ENCODE measurements around the gene SLC11A2. TPM values are rescaled to one million over a fixed set of nuclear protein-coding genes. Genes with fewer than 3 reads are reported as not detected.
A peak's percentile ranks its signal among the peaks of the same experiment; 100 is the strongest.

The SLC11A2 gene
- total and polyA plus RNA-seq, 4 donors: 11.1 to 97.2 (median 46.2) TPM

DNA sequence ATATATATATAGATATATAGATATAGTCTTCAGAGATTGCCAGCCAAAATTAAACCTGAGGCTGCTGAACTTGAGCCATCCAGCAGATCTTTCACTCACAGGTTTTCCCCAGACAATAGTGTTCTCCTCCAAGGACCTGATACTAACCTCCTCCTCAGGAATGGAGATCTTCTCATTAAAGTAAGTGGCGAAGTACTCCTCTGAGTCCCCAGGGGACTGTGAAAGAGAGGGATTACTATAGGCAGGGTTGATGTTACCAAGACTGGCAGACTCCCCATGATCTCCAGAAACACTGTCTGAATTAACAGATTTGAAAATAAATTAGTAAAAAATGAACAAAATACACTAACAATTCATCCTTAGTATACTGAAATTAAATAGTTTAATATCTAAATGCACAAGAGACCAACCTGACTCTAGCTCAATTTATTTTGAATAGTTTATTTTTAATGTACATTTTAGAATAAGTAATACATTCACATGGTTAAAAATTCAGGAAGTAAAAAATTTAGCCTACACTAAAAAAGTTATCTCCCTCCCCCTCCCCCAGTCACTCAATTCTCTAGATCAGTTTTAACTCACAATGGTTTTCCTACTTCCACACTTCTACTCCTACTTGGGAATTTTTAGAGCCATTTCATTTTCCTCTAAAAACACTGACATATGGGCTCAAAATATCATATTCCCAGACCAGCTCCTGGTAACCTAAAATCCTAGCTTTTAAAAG lies 17.7 kb downstream of the SLC11A2 start:
- Histone ChIP-seq H3K4me1 (ENCODE audit: control insufficient read depth in 1 of 2, insufficient read depth in 2 of 2, low read length in 2 of 2) (no peaks in the 10 kb centered on the region), H3K36me3 (ENCODE audit: control insufficient read depth in 1 of 2, insufficient read depth in 2 of 2, low read length in 1 of 2) (peaks cover 0 to 5% of the 10 kb centered on the region in 2 donors), H3K27ac (ENCODE audit: low read depth in 1 of 2, low read length in 2 of 2) (no peak overlapping the region), H3K4me3 (ENCODE audit: low read length in 2 of 2) (no peak overlapping the region), H3K27me3 (ENCODE audit: control insufficient read depth in 1 of 2, insufficient read depth in 2 of 2, low read length in 1 of 2) (no peaks in the 10 kb centered on the region), H3K9me3 (ENCODE audit: control insufficient read depth, low read length) (no peaks in the 10 kb centered on the region)
- no peak for DNase-seq
- WGBS, 2 donors: 97 to 100% methylated on average over 1 of the region's 1 CpG
- ATAC-seq (ENCODE audit: low FRiP score): no peak
- intact Hi-C loops (cut with DNase I): no loop called here

DNA sequence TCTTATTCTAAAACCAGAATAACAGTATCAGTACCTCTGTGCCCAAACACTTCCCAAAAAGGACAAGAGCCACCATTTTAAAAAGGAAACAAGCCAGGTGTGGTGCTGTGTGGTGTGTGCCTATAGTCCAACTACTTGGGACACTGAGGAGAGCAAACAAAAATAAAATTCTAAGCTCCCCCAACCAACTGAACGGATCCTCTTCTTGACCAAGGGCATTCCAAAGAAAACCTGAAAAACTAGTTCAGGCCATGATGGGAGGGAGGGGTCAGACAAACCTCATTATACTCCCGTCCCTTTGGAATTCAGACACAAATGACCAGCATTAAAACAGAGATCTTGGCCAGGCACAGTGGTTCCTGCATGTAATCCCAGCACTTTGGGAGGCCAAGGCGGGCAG lies 20.5 kb downstream of the SLC11A2 start:
- 86 to 89% methylated on average over 3 of the region's 3 CpGs for WGBS, 2 donors
- no peak overlapping the region for H3K27ac ChIP-seq (ENCODE audit: low read depth in 1 of 2, low read length in 2 of 2)
- H3K9me3 ChIP-seq (ENCODE audit: control insufficient read depth, low read length): no peaks in the 10 kb centered on the region
- H3K4me1 ChIP-seq (ENCODE audit: control insufficient read depth in 1 of 2, insufficient read depth in 2 of 2, low read length in 2 of 2): no peaks in the 10 kb centered on the region
- H3K36me3 ChIP-seq (ENCODE audit: control insufficient read depth in 1 of 2, insufficient read depth in 2 of 2, low read length in 1 of 2): peaks cover 0 to 5% of the 10 kb centered on the region in 2 donors
- DNase-seq (no peak), ATAC-seq (ENCODE audit: low FRiP score) (no peak)
- no peaks in the 10 kb centered on the region for H3K27me3 ChIP-seq (ENCODE audit: control insufficient read depth in 1 of 2, insufficient read depth in 2 of 2, low read length in 1 of 2)
- intact Hi-C loops (cut with DNase I): no loop called here
- no peak overlapping the region for H3K4me3 ChIP-seq (ENCODE audit: low read length in 2 of 2)

DNA sequence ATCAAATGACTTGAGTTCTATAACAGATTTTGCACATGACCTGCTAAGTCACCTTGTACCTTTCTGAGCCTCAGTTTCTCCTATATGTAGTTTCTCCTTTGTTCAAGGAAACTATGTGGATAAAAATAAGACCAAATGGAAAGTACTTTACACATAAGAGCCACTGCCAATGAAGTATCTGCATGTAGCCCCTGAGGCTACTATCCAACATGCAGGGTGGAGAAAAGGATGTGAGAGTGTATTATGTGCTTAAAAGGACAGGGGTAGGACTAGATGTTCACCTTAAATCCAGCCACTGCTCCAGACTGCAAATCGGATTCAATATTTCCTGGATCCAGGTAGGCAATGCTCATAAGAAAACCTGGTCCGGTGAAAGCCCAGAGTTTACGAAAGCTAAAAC lies 21.2 kb downstream of the SLC11A2 start:
- no peak for DNase-seq
- Histone ChIP-seq H3K4me1 (ENCODE audit: control insufficient read depth in 1 of 2, insufficient read depth in 2 of 2, low read length in 2 of 2) (no peaks in the 10 kb centered on the region), H3K27ac (ENCODE audit: low read depth in 1 of 2, low read length in 2 of 2) (no peak overlapping the region), H3K4me3 (ENCODE audit: low read length in 2 of 2) (no peak overlapping the region), H3K27me3 (ENCODE audit: control insufficient read depth in 1 of 2, insufficient read depth in 2 of 2, low read length in 1 of 2) (no peaks in the 10 kb centered on the region), H3K9me3 (ENCODE audit: control insufficient read depth, low read length) (no peaks in the 10 kb centered on the region), H3K36me3 (ENCODE audit: control insufficient read depth in 1 of 2, insufficient read depth in 2 of 2, low read length in 1 of 2) (peaks cover 3 to 9% of the 10 kb centered on the region in 2 donors)
- no peak for ATAC-seq (ENCODE audit: low FRiP score)
- WGBS, 2 donors: 96 to 97% methylated on average over 3 of the region's 3 CpGs
- intact Hi-C loops (cut with DNase I): no loop called here

DNA sequence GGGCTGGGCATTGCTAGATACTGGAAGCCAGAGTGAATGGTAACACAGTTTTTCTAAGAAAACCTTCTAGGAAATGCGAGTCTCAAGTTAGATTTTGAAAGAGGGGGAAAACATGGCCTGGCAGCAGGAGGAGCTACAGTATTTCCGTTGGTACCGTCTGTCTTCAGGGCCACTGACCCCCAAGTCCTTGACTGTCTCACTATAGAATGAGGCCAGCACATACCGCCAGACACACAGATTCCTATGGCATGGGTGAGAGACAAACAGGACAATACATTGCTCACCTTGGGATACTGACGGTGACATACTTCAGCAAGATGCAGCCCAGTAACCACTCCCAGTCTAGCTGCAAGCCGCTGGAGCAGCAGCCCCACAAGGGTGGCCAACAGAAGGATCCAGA lies 21.7 kb downstream of the SLC11A2 start:
- no peak overlapping the region for H3K27ac ChIP-seq (ENCODE audit: low read depth in 1 of 2, low read length in 2 of 2)

DNA sequence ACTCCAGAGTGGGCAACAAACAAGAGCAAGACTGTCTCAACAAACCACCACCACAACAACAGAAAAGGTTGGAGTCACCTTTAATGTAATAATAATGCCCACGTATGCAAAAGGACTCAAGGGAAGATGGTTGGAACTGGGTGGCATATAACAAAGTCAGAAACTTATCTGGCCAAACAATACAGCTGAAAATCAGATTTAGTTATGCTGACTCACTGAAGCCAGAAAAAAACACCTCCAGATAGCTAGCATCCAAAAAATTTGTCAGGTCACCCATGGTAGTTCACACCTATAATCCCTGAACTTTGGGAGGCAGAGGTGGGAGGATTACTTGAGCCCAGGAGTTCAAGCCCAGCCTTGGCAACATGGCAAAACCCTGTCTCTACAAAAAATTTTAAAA lies 24.4 kb downstream of the SLC11A2 start:
- intact Hi-C loops (cut with DNase I): no loop called here
- H3K36me3 ChIP-seq (ENCODE audit: control insufficient read depth in 1 of 2, insufficient read depth in 2 of 2, low read length in 1 of 2): peaks cover 3 to 14% of the 10 kb centered on the region in 2 donors
- WGBS, 2 donors: 59 to 68% methylated on average over 1 of the region's 1 CpG
- H3K4me1 ChIP-seq (ENCODE audit: control insufficient read depth in 1 of 2, insufficient read depth in 2 of 2, low read length in 2 of 2): no peaks in the 10 kb centered on the region
- no peak overlapping the region for H3K27ac ChIP-seq (ENCODE audit: low read depth in 1 of 2, low read length in 2 of 2)
- H3K9me3 ChIP-seq (ENCODE audit: control insufficient read depth, low read length): no peaks in the 10 kb centered on the region
- H3K4me3 ChIP-seq (ENCODE audit: low read length in 2 of 2): no peak overlapping the region
- ATAC-seq (ENCODE audit: low FRiP score): no peak
- H3K27me3 ChIP-seq (ENCODE audit: control insufficient read depth in 1 of 2, insufficient read depth in 2 of 2, low read length in 1 of 2): no peaks in the 10 kb centered on the region
- no peak for DNase-seq

More for the DNA sequence above, 21.7 kb downstream of the SLC11A2 start:
- no peak for DNase-seq
- 50 to 57% methylated on average over 6 of the region's 6 CpGs for WGBS, 2 donors
- intact Hi-C loops (cut with DNase I): no loop called here
- peaks cover 3 to 9% of the 10 kb centered on the region in 2 donors for H3K36me3 ChIP-seq (ENCODE audit: control insufficient read depth in 1 of 2, insufficient read depth in 2 of 2, low read length in 1 of 2)
- no peaks in the 10 kb centered on the region for H3K4me1 ChIP-seq (ENCODE audit: control insufficient read depth in 1 of 2, insufficient read depth in 2 of 2, low read length in 2 of 2)
- H3K27me3 ChIP-seq (ENCODE audit: control insufficient read depth in 1 of 2, insufficient read depth in 2 of 2, low read length in 1 of 2): no peaks in the 10 kb centered on the region
- H3K9me3 ChIP-seq (ENCODE audit: control insufficient read depth, low read length): no peaks in the 10 kb centered on the region
- H3K4me3 ChIP-seq (ENCODE audit: low read length in 2 of 2): no peak overlapping the region
- no peak for ATAC-seq (ENCODE audit: low FRiP score)

DNA sequence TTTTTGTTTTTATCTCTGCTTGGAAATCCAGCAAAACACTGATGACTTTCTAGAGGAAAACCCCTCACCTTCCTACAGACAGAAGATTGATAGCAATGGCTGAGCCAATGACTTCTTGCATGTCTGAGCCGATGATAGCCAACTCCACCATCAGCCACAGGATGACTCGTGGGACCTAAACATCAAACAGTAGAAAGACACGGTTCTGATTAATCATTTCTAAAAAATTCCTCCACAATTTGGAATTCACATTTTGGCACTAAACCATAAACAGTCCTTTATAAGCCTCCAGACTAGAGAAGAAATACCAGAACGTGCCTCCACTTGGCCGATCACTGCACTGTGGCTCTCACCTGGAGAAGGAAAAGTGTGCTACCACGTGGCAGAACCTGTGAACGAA lies 25.9 kb downstream of the SLC11A2 start:
- peaks cover 7 to 19% of the 10 kb centered on the region in 2 donors for H3K36me3 ChIP-seq (ENCODE audit: control insufficient read depth in 1 of 2, insufficient read depth in 2 of 2, low read length in 1 of 2)
- no peak for DNase-seq
- H3K9me3 ChIP-seq (ENCODE audit: control insufficient read depth, low read length): no peaks in the 10 kb centered on the region
- H3K4me3 ChIP-seq (ENCODE audit: low read length in 2 of 2): no peak overlapping the region
- intact Hi-C loops (cut with DNase I): no loop called here
- no peak overlapping the region for H3K27ac ChIP-seq (ENCODE audit: low read depth in 1 of 2, low read length in 2 of 2)
- 79% methylated on average over 7 of the region's 7 CpGs for WGBS, 2 donors
- no peak for ATAC-seq (ENCODE audit: low FRiP score)
- H3K4me1 ChIP-seq (ENCODE audit: control insufficient read depth in 1 of 2, insufficient read depth in 2 of 2, low read length in 2 of 2): no peaks in the 10 kb centered on the region
- no peaks in the 10 kb centered on the region for H3K27me3 ChIP-seq (ENCODE audit: control insufficient read depth in 1 of 2, insufficient read depth in 2 of 2, low read length in 1 of 2)

DNA sequence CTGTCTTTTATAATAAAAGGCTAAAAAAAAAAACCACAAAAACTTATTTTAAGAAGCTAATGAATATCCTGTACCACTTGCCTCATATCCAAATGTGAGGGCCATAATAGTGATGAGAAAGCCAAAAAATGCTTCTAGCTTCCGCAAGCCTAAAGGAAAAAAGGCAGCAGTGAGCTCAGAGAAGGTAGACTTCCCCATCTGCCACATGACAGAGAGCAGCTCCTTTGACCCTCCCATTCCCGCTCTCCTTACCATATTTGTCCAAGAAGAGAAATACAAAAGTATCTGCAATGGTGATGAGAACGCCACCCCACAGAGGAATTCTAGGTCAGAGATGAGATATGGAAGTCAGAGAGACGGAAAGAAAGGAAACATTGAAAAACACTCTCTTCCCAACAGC lies 27.1 kb downstream of the SLC11A2 start:
- Histone ChIP-seq H3K4me3 (ENCODE audit: low read length in 2 of 2) (no peak overlapping the region), H3K27me3 (ENCODE audit: control insufficient read depth in 1 of 2, insufficient read depth in 2 of 2, low read length in 1 of 2) (no peaks in the 10 kb centered on the region), H3K4me1 (ENCODE audit: control insufficient read depth in 1 of 2, insufficient read depth in 2 of 2, low read length in 2 of 2) (no peaks in the 10 kb centered on the region), H3K36me3 (ENCODE audit: control insufficient read depth in 1 of 2, insufficient read depth in 2 of 2, low read length in 1 of 2) (peaks cover 7 to 14% of the 10 kb centered on the region in 2 donors), H3K9me3 (ENCODE audit: control insufficient read depth, low read length) (no peaks in the 10 kb centered on the region), H3K27ac (ENCODE audit: low read depth in 1 of 2, low read length in 2 of 2) (no peak overlapping the region)
- DNase-seq (no peak), ATAC-seq (ENCODE audit: low FRiP score) (no peak)
- 82 to 91% methylated on average over 4 of the region's 4 CpGs for WGBS, 2 donors
- intact Hi-C loops (cut with DNase I): no loop called here

DNA sequence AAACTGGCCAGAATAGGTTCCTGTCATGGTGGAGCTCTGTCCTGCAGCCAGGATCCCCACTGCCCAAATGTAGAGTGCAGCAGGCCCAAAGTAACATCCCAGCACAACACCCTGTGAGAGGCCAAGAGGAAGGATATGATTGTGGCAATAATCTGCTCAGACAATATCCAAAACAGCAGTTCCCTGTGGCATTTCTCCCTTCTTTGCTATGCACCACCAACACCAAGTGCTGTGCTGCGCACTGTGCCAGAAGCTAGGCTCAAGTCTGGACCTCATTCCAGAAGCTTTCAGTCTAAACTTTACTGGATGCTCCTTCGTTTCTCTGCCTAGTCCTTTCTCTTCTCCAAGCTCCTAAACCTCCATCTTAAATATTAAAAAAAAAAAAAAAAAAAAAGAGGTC lies 33.4 kb downstream of the SLC11A2 start:
- Histone ChIP-seq H3K4me3 (ENCODE audit: low read length in 2 of 2) (no peak overlapping the region), H3K9me3 (ENCODE audit: control insufficient read depth, low read length) (no peaks in the 10 kb centered on the region), H3K27ac (ENCODE audit: low read depth in 1 of 2, low read length in 2 of 2) (peak overlapping the region in 1 of 2 donors; percentile 17), H3K27me3 (ENCODE audit: control insufficient read depth in 1 of 2, insufficient read depth in 2 of 2, low read length in 1 of 2) (no peaks in the 10 kb centered on the region), H3K4me1 (ENCODE audit: control insufficient read depth in 1 of 2, insufficient read depth in 2 of 2, low read length in 2 of 2) (no peaks in the 10 kb centered on the region), H3K36me3 (ENCODE audit: control insufficient read depth in 1 of 2, insufficient read depth in 2 of 2, low read length in 1 of 2) (peaks cover 9 to 13% of the 10 kb centered on the region in 2 donors)
- WGBS, 2 donors: 2% methylated on average over 2 of the region's 2 CpGs
- ATAC-seq (ENCODE audit: low FRiP score) (no peak), DNase-seq (peak in 1 of 2 donors; percentile 75)
- intact Hi-C loops (cut with DNase I): no loop called here

DNA sequence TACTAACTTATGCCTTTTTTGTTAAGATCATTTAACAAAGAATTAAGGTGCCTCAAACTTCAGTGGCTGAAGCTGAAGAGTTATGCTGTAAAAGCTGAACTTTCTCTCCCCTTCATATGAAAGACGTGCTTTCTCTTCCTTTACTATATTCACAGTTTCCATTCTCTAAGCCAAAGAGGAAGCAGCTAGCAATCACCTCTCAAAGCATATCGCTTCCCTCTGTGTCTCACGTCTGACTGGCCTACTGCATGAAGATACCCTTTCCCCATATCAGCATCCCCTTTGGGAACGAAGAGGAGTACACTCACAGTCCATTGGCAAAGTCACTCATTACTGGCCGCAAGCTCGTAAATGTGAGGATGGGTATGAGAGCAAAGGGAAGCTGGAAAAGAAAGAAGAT lies 34.9 kb downstream of the SLC11A2 start:
- H3K36me3 ChIP-seq (ENCODE audit: control insufficient read depth in 1 of 2, insufficient read depth in 2 of 2, low read length in 1 of 2): peaks cover 9 to 10% of the 10 kb centered on the region in 2 donors
- H3K4me1 ChIP-seq (ENCODE audit: control insufficient read depth in 1 of 2, insufficient read depth in 2 of 2, low read length in 2 of 2): peaks cover 0 to 3% of the 10 kb centered on the region in 2 donors
- WGBS, 2 donors: 82 to 86% methylated on average over 6 of the region's 6 CpGs
- DNase-seq: no peak
- H3K27ac ChIP-seq (ENCODE audit: low read depth in 1 of 2, low read length in 2 of 2): no peak overlapping the region
- no peak overlapping the region for H3K4me3 ChIP-seq (ENCODE audit: low read length in 2 of 2)
- no peak for ATAC-seq (ENCODE audit: low FRiP score)
- intact Hi-C loops (cut with DNase I): no loop called here
- H3K27me3 ChIP-seq (ENCODE audit: control insufficient read depth in 1 of 2, insufficient read depth in 2 of 2, low read length in 1 of 2): no peaks in the 10 kb centered on the region
- H3K9me3 ChIP-seq (ENCODE audit: control insufficient read depth, low read length): no peaks in the 10 kb centered on the region

Measured in aorta (tissue), 5 donors.